ENCODE results near the gene PTPN6. TPM values are rescaled to one million over a fixed set of nuclear protein-coding genes. Genes with fewer than 3 reads are reported as not detected.

Gene PTPN6
- total and polyA plus RNA-seq, 2 of the 8 experiments (the other 6 are each of a cell fraction or from before 2014, with no cell fraction given), result 16.3 to 28.4 TPM

DNA sequence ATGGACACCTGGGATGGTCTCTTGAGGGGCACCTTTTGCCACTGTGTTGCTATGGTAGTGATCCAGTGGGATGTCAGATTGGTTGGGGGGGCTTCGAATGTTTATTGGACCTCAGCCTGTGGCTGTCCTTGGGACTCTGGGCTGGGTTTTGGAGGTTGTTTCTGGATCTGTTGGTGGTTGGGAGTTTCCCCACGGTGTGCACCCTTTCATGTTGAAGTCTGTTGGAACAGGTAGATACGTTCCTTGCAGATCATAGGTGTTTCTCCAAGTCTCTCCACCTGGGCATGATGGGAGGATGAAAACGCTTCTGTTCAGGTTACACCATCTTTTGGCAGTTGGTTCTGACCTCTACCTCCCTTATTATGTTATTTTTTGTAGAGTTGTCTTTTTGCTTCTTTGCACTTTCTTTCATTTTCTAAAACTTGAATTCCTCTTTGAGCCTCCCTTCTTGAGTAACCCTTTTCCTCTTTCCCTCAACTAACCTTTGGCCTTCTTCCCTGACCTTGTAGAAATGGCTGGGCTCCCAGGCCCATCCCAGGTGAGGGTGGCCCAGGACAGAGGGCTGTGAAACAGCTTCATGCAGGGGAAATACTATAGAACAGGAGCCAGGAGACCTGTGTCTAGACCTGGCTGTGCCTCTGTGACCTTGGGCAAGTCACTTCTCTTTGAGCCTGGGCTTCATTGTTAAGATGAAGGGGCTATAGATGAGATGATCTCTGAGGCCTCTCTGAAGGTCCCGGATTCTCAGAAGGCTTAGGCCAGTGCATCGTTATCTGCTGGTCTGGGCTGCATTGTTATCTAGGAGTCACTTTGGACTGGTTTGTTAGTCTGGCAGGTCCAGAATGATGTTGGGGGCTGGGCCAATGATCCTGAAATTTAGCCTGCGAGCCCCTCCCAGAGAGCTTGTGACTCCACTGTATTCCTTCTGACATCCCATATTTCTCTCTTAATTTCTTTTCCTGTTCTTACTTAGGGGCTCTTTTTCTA, 21.4 kb upstream of the PTPN6 start (continued):
- TF ChIP-seq KDM4A (IDR thresholded peaks at IDR 0.05; ENCODE audit: low read depth, low read length, severe bottlenecking) (no peak), SIRT6 (IDR thresholded peaks at IDR 0.05; ENCODE audit: low read length) (no peak), TCF12 (IDR thresholded peaks at IDR 0.05; ENCODE audit: low read depth, low read length) (no peak), POLR2A (IDR thresholded peaks at IDR 0.05; ENCODE audit: control extremely low read depth in 1 of 2, low read depth in 2 of 2, low read length in 2 of 2) (no peak), KDM5A (IDR thresholded peaks at IDR 0.05; ENCODE audit: low read length) (no peak)
